Thyroid gland (tissue), 4 donors: ENCODE measurements around the gene SEPTIN11.

Experiments
- POLR2A ChIP-seq, 2 donors: fragments of 450-650 bp; IDR thresholded peaks; one replicate each; pipeline ENCODE4 v1.6.1; 2017; ENCODE audit warnings: antibody characterized with exemption in 2 of 2, mild to moderate bottlenecking in 2 of 2, moderate library complexity in 1 of 2
- TF ChIP-seq, protein P1 (sequence below), 6 experiments: fragments of 200-600 bp in 3 of 6; fragments of 450-650 bp in 3 of 6; sonication (generic) in 3 of 6; IDR thresholded peaks; one replicate each; pipeline ENCODE4 v1.5.1; 2016 to 2019; ENCODE audit warnings: antibody characterized with exemption in 6 of 6, mild to moderate bottlenecking in 2 of 6, inconsistent platforms in 1 of 6, moderate library complexity in 1 of 6

DNA sequence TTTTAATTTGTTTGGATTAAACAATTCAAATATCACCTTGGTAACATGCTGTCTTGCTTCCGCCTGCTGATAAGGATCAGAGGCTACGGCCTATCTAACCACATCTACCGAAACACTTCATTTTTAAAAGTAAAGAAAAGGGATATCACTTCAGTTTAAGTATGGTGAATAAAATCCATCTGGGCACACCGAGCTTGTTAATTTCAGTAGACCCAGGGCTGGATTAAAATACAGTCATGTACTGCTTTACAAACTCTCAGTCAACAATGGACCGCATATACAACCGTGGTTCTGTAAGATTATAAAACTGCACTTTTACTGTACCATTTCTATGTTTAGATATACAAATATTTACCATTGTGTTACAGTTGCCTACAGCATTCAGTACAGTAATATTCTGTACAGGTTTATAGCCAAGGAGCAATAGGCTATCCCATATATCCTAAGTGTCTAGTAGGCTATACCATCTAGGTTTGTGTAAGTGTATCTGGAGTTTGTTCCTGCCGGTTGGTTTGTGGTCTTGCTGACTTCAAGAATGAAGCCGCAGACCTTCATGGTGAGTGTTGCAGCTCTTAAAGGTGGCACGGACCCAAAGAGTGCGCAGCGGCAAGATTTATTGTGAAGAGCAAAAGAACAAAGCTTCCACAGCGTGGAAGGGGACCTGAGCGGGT is 40.0 kb downstream of the SEPTIN11 start:
- TF ChIP-seq, protein P1, sequence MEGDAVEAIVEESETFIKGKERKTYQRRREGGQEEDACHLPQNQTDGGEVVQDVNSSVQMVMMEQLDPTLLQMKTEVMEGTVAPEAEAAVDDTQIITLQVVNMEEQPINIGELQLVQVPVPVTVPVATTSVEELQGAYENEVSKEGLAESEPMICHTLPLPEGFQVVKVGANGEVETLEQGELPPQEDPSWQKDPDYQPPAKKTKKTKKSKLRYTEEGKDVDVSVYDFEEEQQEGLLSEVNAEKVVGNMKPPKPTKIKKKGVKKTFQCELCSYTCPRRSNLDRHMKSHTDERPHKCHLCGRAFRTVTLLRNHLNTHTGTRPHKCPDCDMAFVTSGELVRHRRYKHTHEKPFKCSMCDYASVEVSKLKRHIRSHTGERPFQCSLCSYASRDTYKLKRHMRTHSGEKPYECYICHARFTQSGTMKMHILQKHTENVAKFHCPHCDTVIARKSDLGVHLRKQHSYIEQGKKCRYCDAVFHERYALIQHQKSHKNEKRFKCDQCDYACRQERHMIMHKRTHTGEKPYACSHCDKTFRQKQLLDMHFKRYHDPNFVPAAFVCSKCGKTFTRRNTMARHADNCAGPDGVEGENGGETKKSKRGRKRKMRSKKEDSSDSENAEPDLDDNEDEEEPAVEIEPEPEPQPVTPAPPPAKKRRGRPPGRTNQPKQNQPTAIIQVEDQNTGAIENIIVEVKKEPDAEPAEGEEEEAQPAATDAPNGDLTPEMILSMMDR (IDR thresholded peaks at IDR 0.05) = no peak
- no peak for TF ChIP-seq POLR2A (IDR thresholded peaks at IDR 0.05)
